Osteoblast (primary cell): Measurements from ENCODE around the gene KCNQ1. TPM values are rescaled to one million over a fixed set of nuclear protein-coding genes. Genes with fewer than 3 reads are reported as not detected.

Source experiments
- DNase-seq: peaks from one replicate; pipeline ENCODE4 v3.0.0; 2011; ENCODE audit warnings: low spot score, mixed read lengths; ENCODE audit not compliant: insufficient read length; ENCODE audit errors: missing footprints
- H2AFZ ChIP-seq: 2 replicates; pipeline ENCODE4 v1.6.0; 2011; ENCODE audit warnings: mild to moderate bottlenecking, low read length
- H3K27ac ChIP-seq: 2 replicates; pipeline ENCODE4 v1.5.1; 2011; ENCODE audit warnings: mild to moderate bottlenecking, low read depth, low read length, moderate library complexity
- H3K27me3 ChIP-seq: 2 replicates; pipeline ENCODE4 v1.6.0; 2012; ENCODE audit warnings: mild to moderate bottlenecking, control low read depth, inconsistent platforms, low read length, moderate library complexity; ENCODE audit not compliant: insufficient read depth
- H3K36me3 ChIP-seq: 2 replicates; pipeline ENCODE4 v1.5.1; 2011; ENCODE audit warnings: mild to moderate bottlenecking, low read length, control low read depth, moderate library complexity; ENCODE audit not compliant: insufficient read depth
- H3K4me1 ChIP-seq: 2 replicates; pipeline ENCODE4 v1.5.1; 2011; ENCODE audit warnings: mild to moderate bottlenecking, low read length, control low read depth, moderate library complexity; ENCODE audit not compliant: insufficient read depth
- H3K4me2 ChIP-seq: 2 replicates; pipeline ENCODE4 v1.6.0; 2011; ENCODE audit warnings: mild to moderate bottlenecking, low read length; ENCODE audit not compliant: insufficient read depth
- H3K4me3 ChIP-seq: fragments of 200-600 bp; sonication (generic); 3 replicates; pipeline ENCODE4 v1.5.1; 2012; ENCODE audit warnings: mild to moderate bottlenecking, low read length, inconsistent platforms; ENCODE audit not compliant: insufficient read depth
- H3K79me2 ChIP-seq: 2 replicates; pipeline ENCODE4 v1.6.0; 2012; ENCODE audit warnings: mild to moderate bottlenecking, low read length, control low read depth, inconsistent platforms; ENCODE audit not compliant: insufficient read depth
- H3K9me3 ChIP-seq: 2 replicates; pipeline ENCODE4 v1.5.1; 2011; ENCODE audit warnings: low read depth, low read length, control low read depth
- H4K20me1 ChIP-seq: 2 replicates; pipeline ENCODE4 v1.6.0; 2012; ENCODE audit warnings: mild to moderate bottlenecking, low read length, control low read depth; ENCODE audit not compliant: insufficient read depth
- total RNA-seq: library from RNA; depleted of rRNA; stranded (reverse); fragments of >200 nt; gene quantifications from 2 replicates; pipeline ENCODE4 v1.2.3, GENCODE V29; 2012
- TF ChIP-seq, protein P1 (sequence below): IDR thresholded peaks from 2 replicates; pipeline ENCODE4 v1.5.1; 2011; ENCODE audit warnings: mild to moderate bottlenecking, low read depth, low read length, moderate library complexity; ENCODE audit errors: extremely low read depth

The KCNQ1 gene
- total RNA-seq, 1 donor = not detected

GRCh38 chr11:2747248-2748027 is 302.6 kb downstream of the KCNQ1 start:
- Histone ChIP-seq H3K4me1 (no peaks in the 10 kb centered on the region), H3K4me2 (no peak overlapping the region), H3K9me3 (no peaks in the 10 kb centered on the region), H3K27me3 (peaks cover 12% of the 10 kb centered on the region), H2AFZ (no peak overlapping the region), H4K20me1 (no peaks in the 10 kb centered on the region), H3K4me3 (no peak overlapping the region), H3K27ac (no peak overlapping the region), H3K36me3 (no peaks in the 10 kb centered on the region), H3K79me2 (no peaks in the 10 kb centered on the region)
- TF ChIP-seq, protein P1, sequence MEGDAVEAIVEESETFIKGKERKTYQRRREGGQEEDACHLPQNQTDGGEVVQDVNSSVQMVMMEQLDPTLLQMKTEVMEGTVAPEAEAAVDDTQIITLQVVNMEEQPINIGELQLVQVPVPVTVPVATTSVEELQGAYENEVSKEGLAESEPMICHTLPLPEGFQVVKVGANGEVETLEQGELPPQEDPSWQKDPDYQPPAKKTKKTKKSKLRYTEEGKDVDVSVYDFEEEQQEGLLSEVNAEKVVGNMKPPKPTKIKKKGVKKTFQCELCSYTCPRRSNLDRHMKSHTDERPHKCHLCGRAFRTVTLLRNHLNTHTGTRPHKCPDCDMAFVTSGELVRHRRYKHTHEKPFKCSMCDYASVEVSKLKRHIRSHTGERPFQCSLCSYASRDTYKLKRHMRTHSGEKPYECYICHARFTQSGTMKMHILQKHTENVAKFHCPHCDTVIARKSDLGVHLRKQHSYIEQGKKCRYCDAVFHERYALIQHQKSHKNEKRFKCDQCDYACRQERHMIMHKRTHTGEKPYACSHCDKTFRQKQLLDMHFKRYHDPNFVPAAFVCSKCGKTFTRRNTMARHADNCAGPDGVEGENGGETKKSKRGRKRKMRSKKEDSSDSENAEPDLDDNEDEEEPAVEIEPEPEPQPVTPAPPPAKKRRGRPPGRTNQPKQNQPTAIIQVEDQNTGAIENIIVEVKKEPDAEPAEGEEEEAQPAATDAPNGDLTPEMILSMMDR = no peak
- DNase-seq = peak; percentile 52

- no peak overlapping the region for H3K4me2 ChIP-seq
- no peaks in the 10 kb centered on the region for H3K4me1 ChIP-seq
- H3K36me3 ChIP-seq = no peaks in the 10 kb centered on the region
- peaks cover 20% of the 10 kb centered on the region for H3K27me3 ChIP-seq
- H2AFZ ChIP-seq = no peak overlapping the region
- H3K4me3 ChIP-seq = no peak overlapping the region
- DNase-seq = peak; percentile 61
- no peaks in the 10 kb centered on the region for H3K9me3 ChIP-seq
- TF ChIP-seq, protein P1 = no peak
- H3K27ac ChIP-seq = no peak overlapping the region
- H4K20me1 ChIP-seq = no peaks in the 10 kb centered on the region
- no peaks in the 10 kb centered on the region for H3K79me2 ChIP-seq
Measured at GRCh38 chr11:2748061-2748813, 303.4 kb downstream of the KCNQ1 start.

- peak; percentile 76 for DNase-seq
- no peaks in the 10 kb centered on the region for H4K20me1 ChIP-seq
- H3K9me3 ChIP-seq = no peaks in the 10 kb centered on the region
- H3K4me2 ChIP-seq = no peak overlapping the region
- no peaks in the 10 kb centered on the region for H3K79me2 ChIP-seq
- peaks cover 20% of the 10 kb centered on the region for H3K27me3 ChIP-seq
- TF ChIP-seq, protein P1 = no peak
- no peaks in the 10 kb centered on the region for H3K36me3 ChIP-seq
- no peak overlapping the region for H2AFZ ChIP-seq
- no peak overlapping the region for H3K27ac ChIP-seq
- H3K4me1 ChIP-seq = no peaks in the 10 kb centered on the region
- H3K4me3 ChIP-seq = no peak overlapping the region
Measured at GRCh38 chr11:2748814-2749554, 304.2 kb downstream of the KCNQ1 start.
